GM18526 (cell line): ENCODE measurements around the gene CTIF.

ENCODE experiments used
- POLR2A ChIP-seq: IDR thresholded peaks from 3 replicates; pipeline ENCODE4 v1.6.1; 2011; ENCODE audit not compliant: insufficient read length; ENCODE audit errors: extremely low read depth

The CTIF gene

DNA sequence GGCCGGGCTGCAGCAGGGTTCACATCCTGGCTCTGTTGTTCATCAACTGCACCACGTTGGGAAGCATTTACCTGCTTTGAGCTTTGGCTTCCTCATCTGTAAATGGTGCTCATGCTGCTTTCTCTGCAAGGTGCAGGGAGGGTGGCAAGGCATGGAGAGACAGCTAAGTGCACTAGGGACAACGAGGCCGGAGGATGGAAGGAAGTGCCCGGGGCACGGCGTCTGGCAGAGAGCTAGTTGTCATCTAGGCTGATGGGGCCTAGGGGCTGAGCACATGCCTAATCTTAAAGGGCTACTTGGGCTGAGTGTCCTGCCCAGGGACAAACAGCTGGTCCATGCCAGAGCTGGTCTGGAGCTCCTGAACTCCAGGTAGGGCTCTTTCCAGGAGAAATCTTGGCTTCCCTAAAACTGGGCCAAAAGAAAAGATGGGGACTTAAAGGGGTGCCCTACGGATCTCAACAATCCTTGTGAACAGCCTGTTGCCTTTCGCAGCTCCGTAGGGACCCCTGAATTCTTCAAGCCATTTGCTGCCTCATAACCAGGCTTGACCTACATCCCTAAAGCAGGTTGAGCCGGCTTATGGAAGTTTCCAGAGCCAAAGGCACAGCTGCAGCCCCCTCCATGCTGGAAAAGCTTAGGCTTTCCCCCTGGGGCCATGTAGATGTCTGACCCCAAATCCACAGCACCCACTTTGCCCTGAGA lies 281.1 kb downstream of the CTIF start:
- no peak for TF ChIP-seq POLR2A

DNA sequence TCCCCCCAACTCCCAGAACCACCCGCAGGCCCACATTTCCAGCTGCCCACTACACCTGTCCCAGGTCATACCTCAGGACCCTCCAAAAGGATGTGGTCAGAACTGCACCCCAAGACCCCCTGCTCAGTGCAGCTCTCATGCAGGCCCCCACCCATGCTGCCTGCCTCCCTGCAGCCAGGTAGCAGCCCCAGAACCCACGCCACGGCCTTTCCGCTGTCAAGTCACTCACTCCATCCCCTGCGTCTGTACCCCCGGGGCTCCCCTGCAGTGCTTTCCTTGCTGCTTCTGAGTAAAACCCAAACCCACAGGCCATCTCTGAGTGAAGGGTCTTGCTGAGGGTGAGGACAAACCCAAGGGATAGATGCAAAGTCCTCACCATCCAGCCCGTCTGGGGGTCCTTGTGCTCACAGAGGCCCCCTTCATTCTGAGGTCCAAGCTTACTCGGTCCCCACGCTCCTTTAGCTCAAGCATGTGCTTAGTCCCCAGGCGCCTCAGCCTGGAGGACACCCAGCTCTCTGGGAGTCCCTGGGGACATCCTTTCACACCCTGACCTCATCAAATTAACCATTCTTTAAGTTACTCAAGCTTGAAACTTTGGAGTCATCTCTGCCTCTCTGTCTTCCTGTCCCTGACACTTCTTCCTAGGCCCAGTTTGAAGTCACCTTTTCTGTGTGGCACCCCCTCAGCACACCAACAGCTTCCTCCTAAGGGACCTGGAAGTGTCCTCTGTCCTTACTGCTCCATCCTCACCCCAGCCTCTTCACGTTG lies 281.8 kb downstream of the CTIF start:
- peak; percentile 8 for TF ChIP-seq POLR2A

DNA sequence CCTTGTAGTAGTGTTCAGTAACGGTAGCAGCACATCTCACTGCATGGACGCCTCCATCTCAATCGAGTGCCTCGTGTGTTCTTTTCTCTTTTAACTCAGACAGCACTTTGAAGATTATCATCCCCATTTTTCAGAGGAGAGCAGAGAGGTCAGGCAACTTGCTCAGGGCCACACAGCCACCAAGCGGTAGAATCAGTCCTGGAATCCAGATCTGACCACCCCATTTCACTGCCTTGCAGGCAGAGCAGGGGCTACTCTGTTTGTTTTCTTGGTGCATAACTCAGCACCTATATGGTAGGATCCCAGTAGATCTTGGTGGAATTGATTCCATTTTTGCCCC lies 282.4 kb downstream of the CTIF start:
- TF ChIP-seq POLR2A = no peak

DNA sequence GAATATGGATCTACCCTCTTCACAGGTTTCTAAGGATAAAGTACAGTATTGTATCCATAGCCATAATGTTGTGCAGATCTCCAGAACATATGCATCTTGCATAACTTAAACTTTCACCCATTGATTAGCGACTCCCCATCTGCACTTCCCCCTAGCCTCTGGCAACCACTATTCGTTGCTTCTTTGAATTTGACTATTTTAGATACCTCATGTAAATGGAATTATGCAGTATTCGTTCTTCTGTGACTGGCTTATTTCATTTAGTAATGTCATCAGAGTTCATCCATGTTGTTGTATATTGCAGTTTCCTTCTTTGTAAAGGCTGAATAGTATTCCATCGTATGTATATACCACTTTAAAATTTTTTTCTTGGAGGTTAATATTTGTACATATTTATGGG lies 283.0 kb downstream of the CTIF start:
- TF ChIP-seq POLR2A = no peak

DNA sequence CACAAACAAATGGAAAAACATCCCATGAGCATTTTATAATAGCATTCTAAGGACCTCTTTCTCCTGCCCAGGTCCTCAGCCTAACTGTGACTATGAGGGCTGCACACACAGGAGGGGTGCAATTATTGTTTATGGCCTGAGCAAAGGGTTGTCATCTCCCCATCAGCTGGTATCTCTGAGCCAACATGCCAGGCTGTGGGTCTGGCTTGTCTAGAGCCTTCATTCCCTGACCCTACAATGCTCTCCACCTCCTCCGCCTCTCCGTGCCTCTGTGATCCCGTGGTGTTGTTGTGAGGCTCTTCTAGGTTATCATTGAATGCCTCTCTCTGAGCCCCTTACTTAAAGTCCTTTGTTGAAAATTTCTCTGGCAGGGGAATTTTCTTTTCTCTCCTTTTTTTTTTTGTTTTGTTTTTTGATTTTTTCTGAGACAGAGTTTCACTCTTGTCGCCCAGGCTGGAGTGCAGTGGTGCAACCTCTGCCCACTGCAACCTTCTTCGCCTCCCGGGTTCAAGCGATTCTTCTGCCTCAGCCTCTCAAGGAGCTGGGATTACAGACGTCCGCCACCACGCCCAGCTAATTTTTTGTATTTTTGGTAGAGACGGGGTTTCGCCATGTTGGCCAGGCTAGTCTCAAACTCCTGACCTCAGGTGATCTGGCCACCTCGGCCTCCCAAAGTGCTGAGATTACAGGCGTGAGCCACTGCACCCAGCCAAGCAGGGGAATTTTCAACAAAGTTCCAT lies 285.6 kb downstream of the CTIF start:
- TF ChIP-seq POLR2A = no peak

DNA sequence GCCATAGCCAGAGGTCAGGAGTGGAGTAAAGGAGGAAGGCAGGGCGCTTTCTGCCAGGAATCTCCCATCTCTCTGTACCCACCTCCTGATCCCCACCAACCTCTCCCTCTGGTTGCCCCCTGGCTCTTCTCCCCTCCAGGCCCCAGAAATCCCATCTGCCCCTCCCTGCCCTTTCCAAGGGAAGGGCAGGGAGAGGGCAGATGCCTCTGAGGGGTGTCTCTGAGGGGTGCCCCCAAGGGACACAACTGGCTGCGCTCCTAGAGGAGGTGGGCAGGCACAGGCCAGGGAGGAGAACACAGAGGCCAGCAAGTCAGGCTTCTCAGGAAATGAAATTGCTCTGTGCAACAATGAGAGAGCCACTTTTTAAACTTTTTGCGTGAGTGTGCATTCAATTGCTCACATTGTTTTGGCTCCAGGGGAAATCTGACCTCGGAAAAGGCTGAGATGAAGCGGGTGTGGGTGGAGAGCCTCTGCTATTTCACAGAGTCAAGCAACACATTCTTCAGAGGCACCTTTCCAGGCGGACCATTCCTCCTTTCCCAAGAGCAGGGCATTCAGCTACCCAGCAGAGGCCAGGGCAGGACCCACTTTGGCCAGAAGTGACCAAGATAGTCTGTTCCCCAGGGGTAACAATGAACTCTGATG lies 286.4 kb downstream of the CTIF start:
- no peak for TF ChIP-seq POLR2A

DNA sequence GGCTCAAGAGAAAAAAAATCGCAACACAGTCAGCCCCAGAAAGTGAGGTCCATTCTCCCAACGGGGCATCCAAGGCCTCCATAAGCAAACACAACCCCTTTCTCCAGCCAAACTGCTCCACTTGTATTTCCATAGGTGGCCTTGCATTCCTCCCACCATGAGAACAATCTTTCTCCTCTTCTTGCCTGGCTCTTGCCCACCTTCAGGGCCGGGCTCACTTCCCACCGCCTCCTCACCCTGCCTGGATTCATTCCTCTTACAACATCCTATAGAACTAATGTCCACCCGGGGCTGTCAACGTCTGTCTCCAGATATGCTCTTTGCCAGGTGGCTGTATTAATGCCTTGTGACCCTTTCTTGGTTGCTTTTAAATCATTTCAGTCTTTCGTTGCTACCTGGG lies 287.4 kb downstream of the CTIF start:
- no peak for TF ChIP-seq POLR2A

DNA sequence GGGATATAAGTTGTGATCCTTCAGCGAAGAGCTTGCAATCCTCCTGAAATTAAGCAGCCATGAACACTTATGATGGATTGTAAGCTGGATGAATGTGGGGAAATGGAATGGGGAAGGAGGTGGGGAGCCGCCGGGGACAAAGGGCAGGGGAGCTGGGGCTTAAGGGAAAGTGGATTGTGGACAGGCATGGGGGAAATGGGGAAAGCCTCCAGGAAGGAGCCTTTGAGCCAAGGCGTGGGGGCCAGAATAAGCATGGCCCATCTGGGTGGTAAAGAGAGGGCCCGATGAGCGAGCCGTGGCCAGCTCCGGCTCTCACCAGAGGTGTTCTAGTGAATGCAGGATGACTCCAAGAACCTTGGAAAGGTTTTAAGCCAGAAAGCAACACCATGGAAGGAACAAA lies 288.0 kb downstream of the CTIF start:
- TF ChIP-seq POLR2A = no peak

DNA sequence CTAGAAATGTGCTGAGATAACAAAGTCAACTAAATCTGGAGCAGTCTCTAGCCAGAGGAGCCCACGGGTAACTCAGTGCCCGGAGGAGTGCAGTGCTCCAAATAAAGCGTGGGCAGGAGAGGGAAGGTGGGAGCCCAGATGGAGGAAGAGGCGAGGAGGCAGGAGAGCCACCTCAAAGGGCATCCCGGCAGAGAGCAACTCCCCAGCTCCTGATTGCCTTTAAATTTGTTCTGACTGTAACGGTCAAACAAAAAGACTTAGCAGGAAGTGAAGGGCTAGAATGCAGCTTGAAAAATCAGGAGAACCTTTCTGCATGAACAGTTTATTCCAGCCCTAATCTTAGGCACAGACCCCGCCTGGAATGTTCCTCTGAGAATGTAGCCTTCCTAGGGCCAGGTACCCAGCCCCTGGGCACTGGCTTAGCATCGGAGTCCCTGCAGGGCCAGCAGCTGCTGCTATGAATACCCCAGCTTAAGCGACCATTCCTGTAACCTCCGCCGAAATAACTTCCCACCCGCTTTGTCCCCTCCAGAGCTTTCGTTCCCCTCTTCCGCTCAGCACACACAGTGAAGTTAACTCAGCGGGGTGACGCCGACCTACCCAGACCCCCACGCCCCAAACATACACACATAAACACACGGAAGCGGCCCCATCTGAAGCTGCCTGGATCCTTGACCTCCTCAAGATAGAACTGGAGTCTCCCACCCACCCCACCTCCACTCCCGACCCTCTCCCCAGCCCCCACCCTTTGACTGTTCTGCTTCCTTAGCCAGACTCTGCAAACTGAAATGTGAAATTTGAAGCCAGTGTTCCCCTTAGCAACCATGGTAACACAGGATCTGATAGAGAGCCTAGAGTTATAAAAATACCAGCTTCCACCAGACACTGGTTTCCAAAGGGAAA lies 288.7 kb downstream of the CTIF start:
- no peak for TF ChIP-seq POLR2A

DNA sequence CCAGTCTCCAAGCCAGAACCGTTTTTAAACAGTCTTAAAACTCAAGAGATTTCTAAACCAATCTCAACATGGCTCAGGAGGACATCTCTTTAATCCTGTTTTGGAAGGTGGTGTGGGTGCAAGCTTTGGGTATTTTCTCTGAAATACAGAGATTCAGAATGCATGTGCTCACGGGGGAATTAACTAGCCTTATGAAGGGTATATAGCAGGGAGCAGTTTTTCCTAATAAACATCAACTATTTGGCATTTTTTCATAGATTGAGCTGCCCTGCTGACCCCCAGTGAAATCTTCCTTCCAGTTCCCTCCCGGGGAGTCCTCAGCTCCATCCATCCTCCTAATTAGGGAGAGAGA lies 289.3 kb downstream of the CTIF start:
- no peak for TF ChIP-seq POLR2A

DNA sequence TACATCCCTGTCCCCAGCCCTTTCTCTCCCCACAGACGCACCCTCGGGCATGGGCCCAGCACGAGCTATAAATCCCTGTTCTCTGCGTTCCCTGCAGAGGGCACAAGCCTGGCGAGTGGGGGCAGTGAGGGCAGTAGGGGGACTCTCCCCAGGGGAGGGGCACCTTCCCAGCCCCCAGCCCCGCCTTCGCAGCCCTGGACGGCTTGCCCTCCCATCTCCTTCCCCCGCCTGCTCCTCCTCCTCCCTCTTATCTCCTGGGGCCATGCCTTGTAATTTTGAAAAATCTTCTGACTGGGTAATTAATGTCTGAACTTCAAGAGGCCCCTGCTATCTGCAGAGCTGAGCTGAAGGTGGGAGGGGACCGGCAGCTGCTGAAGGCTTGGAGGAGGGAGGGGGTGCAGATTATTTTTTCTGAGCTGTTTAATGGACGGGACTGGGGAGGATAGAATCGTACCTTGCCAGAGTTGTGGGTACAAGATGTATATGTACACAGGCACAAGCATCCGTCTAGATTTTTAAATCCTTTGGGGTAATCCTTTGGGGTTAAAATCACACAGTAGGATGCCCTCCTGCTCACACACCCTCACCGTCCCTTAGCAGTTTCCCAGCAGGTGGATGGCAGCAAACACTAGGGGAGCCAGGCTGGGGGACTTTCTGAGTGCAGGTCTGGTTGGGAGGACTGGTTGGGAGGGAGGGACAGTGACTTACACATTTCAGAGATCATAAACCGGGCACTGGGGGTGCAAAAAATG lies 290.0 kb downstream of the CTIF start:
- TF ChIP-seq POLR2A = no peak

DNA sequence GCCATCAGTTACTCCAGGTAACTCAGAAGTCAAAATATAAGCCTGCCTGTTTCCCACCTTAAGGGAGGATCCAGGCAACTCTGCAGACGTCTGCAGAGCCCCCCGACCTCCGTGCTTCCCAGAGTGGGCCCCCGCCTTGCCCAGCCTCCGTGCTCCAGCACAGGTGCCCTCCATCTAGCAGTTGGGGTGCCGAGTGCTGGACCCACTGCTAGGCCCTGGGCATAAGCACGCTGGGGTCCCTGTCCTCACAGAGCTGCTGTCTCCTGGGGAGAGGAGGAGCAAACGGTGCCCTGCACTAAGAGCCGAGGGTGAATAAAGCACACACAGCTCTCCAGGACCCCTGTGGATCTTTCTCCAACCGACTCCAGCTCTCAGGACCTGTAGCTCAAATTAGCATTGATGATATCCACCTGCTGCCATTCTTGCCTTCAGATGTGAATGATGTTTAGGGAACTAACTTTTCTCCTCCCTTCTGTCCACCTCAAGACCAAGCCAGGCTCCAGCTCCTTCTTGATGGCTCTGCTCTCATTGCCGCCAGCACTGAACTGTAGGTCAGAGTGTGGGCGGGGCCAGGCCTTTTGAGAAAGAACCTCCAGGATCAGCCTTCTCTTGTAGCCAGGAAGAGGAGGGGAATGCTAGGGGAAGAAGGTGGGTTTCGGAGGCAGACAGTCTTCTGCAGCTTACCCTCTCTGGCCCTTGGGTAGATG lies 290.8 kb downstream of the CTIF start:
- no peak for TF ChIP-seq POLR2A

DNA sequence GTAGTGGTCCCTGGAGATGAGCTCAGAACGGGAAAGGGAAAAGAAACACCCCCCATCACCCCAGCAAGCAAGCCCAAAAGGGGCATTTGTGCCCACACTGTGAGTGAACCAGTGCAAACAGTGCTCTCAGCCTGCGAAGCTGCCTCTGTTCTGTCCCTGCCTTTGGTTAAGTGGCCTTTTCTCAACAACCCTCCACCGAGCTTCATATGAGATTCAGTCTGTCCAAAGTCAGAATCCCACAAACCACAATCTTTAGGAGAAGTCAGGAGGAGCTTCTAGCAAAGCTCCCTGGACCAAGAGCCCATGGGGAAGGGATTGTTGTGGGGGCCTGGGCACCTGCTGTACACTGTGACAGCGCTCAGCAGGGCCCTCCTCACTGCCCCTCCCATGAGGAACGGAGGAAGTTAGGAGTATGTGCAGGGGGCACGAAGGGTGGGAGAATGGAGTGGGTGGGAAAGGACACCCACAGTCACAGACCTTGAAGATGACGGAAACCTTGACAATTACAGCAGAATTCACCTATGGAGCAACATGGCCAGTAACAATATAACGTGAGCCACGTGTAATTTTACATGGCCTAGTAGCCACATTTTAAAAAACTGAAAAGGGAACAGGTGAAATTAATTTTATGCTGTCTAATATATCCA lies 292.4 kb downstream of the CTIF start:
- TF ChIP-seq POLR2A = no peak
